Right atrium auricular region (tissue), 2 donors: ENCODE results near the gene PSME2. TPM values are rescaled to one million over a fixed set of nuclear protein-coding genes. Genes with fewer than 3 reads are reported as not detected.

ENCODE experiments used
- DNase-seq: peaks from one replicate; pipeline ENCODE4 v3.0.0-alpha.2; 2019; ENCODE audit warnings: low spot score
- H3K27ac ChIP-seq, 2 donors: fragments of 200-600 bp; sonication (generic); 1 replicate in 1 of 2; 2 replicates in 1 of 2; pipeline ENCODE4 v1.5.1; 2016 to 2019
- H3K27me3 ChIP-seq, 2 donors: fragments of 200-600 bp; sonication (generic); one replicate each; pipeline versions ENCODE4 v1.5.1 to v1.6.0; 2017 to 2019
- H3K36me3 ChIP-seq: fragments of 200-600 bp; sonication (generic); one replicate; pipeline ENCODE4 v1.5.1; 2016
- H3K4me1 ChIP-seq, 2 donors: fragments of 200-600 bp; sonication (generic); one replicate each; pipeline versions ENCODE4 v1.5.1 to v1.6.0; 2017 to 2019
- H3K4me3 ChIP-seq, 2 donors: fragments of 200-600 bp; sonication (generic); 1 replicate in 1 of 2; 2 replicates in 1 of 2; pipeline ENCODE4 v1.5.1; 2017 to 2019; ENCODE audit warnings: mild to moderate bottlenecking in 1 of 2, moderate library complexity in 1 of 2
- H3K9me3 ChIP-seq, 2 donors: fragments of 200-600 bp; sonication (generic); one replicate each; pipeline ENCODE4 v1.5.1; 2019
- total RNA-seq, 2 donors: library from RNA; depleted of rRNA; stranded (reverse); fragments of >200 nt; gene quantifications; one replicate each; pipeline ENCODE4 v1.1.0, GENCODE V29; 2016
- TF ChIP-seq, protein P1 (sequence below), 2 donors: fragments of 200-600 bp; sonication (generic); IDR thresholded peaks; one replicate each; pipeline ENCODE4 v1.5.1; 2019; ENCODE audit warnings: antibody characterized with exemption in 2 of 2

Gene PSME2
- total RNA-seq, 2 donors from 2014 or later: 23.1 to 40.6 TPM

DNA sequence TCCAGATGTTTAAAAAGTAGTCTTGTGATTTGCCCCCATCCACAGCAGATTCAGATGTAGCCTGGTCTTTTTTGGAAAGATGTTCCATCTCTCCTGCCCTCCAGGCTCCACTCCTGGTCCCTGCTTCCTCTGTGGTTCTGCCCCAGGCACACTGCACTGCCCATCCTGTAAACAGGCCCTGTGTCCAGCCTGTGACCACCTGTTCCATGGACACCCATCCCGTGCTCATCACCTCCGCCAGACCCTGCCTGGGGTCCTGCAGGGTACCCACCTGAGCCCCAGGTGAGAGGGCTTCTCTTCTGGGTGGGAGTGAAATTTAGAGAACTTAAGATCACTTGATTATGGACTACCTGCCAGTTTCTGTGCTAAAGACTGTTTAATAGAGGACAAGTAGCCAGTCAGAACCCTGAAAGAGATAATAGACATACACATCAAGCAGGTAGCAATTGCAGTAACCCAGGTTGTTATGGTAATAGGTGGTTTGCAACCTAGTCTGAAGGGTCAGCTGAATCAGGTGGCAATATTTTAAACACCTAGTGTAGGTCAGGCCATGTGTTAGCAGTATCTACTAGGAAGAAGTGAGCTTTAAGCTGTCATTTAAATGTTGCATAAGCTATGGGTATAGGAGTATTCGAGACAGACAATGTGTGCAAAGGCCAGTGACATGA, 3.0 kb upstream of the PSME2 start:
- Histone ChIP-seq H3K9me3 (no peaks in the 10 kb centered on the region), H3K36me3 (peaks cover 48% of the 10 kb centered on the region), H3K4me3 (no peak overlapping the region), H3K27ac (no peak overlapping the region), H3K4me1 (peaks cover 0 to 30% of the 10 kb centered on the region in 2 donors), H3K27me3 (no peaks in the 10 kb centered on the region)
- TF ChIP-seq, protein P1, sequence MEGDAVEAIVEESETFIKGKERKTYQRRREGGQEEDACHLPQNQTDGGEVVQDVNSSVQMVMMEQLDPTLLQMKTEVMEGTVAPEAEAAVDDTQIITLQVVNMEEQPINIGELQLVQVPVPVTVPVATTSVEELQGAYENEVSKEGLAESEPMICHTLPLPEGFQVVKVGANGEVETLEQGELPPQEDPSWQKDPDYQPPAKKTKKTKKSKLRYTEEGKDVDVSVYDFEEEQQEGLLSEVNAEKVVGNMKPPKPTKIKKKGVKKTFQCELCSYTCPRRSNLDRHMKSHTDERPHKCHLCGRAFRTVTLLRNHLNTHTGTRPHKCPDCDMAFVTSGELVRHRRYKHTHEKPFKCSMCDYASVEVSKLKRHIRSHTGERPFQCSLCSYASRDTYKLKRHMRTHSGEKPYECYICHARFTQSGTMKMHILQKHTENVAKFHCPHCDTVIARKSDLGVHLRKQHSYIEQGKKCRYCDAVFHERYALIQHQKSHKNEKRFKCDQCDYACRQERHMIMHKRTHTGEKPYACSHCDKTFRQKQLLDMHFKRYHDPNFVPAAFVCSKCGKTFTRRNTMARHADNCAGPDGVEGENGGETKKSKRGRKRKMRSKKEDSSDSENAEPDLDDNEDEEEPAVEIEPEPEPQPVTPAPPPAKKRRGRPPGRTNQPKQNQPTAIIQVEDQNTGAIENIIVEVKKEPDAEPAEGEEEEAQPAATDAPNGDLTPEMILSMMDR (IDR thresholded peaks at IDR 0.05): no peak
- no peak for DNase-seq

DNA sequence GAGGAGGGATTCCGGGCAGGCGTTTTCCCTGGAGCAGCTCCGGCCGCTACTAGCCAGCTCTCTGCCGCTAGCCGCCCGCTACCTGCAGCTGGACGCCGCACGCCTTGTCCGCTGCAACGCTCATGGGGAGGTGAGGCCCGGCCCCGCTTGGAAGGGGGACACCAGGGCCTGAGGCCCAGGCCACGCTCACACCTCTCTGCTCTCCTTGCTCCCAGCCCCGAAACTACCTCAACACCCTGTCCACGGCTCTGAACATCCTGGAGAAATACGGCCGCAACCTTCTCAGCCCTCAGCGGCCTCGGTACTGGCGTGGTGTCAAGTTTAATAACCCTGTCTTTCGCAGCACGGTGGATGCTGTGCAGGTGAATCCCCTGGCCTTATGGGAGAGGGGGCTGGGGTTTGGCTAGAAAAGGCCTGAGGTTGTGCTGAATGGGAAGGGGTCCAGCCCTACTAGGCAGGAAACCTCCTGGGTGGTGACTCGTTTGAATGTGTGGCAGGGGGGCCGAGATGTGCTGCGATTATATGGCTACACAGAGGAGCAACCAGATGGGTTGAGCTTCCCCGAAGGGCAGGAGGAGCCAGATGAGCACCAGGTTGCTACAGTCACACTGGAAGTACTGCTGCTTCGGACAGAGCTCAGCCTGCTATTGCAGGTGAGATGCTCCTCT, 1.5 kb upstream of the PSME2 start:
- no peak for DNase-seq
- peaks cover 41% of the 10 kb centered on the region for H3K36me3 ChIP-seq
- peak overlapping the region; percentile 91 to 92 for H3K27ac ChIP-seq
- H3K27me3 ChIP-seq: no peaks in the 10 kb centered on the region
- no peaks in the 10 kb centered on the region for H3K9me3 ChIP-seq
- peaks cover 0 to 30% of the 10 kb centered on the region in 2 donors for H3K4me1 ChIP-seq
- TF ChIP-seq, protein P1 (IDR thresholded peaks at IDR 0.05): no peak
- H3K4me3 ChIP-seq: peak overlapping the region; percentile 91 to 95

DNA sequence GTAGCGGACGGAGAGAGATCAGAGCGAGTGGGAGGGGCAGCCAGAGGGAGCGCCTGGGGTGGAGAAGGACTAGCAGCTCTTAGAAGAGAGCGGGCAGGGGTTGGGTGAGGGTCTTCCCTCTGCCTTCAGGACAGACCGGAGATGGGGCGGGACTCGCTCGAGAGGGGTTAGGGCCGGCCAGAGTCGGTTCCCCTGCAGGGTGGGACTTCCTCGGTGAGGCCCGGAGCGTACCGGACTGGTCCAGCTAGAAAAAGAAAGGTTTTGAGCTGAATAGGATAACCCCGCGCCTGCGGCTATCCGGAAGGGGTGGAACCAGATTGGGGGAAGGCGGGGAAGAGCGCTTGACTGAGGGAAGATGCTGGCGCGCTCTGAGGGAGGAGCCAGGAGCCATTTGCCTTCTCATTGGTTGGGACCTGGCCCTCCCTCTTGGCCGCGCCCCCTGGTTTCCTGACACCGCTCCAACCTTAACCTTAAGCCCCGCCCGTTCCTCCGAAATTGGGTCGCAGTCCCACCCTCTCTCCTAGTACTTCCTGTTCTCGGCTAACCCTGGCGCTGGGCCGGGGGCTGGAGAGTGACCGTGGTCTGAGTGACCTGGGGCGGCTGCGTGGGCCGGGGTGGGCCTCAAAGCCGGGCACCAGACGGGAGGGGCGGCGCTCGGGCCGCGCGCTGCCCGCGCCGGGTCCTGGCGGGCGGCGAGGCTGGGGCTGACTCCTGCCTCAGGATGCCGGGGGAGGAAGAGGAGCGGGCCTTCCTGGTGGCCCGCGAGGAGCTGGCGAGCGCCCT, 759 bp upstream of the PSME2 start, which contains the start of gene RNF31:
Gene RNF31 (plus strand): TSS at position 521 of the 783 bp plus-strand sequence. CDS start 201 bp downstream, at position 722.
- H3K4me1 ChIP-seq: peaks cover 0 to 34% of the 10 kb centered on the region in 2 donors

DNA sequence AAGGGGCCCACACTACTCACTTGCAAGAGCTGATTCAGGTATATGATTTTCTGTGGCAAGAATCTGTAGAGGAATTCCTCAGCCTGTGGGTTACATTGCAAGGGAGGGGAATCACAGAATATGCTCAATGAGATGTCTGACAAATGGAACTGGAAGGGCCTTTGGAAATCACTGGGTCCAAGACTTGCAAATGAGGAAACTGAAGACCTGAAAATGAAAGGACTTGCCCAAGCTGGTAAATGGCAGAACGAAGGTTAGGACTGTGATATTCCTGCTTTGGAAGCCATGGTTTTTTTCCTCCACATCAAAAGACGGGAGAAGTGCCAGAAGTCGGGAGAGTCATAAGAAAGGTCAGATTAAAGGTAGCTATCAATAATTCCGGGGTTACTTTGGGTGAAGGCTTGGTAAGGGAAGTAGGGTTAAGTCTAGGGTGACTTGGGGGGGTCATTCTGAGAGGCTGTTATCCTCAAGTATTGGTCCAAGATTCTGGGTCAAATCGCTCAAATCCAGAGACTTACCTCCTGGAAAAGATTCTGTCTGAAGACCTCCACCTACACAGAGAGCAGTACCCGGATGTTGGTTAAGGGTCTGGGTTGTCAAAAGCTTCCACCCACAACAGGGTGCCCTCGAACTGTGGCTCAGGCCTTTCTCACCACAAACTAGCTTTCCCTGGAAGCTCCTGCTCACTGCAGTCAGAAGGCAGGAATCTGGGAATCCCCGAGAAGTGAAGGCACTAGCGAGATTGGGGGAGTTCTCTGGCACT, 539 bp downstream of the PSME2 start:
- Histone ChIP-seq H3K4me3 (peak overlapping the region; percentile 91 to 95), H3K9me3 (no peaks in the 10 kb centered on the region), H3K36me3 (peaks cover 22% of the 10 kb centered on the region), H3K4me1 (peaks cover 0 to 38% of the 10 kb centered on the region in 2 donors), H3K27ac (peak overlapping the region; percentile 91 to 92), H3K27me3 (no peaks in the 10 kb centered on the region)
- DNase-seq: no peak
- TF ChIP-seq, protein P1 (IDR thresholded peaks at IDR 0.05): no peak

More for the DNA sequence above, 759 bp upstream of the PSME2 start, which contains the start of gene RNF31:
- H3K9me3 ChIP-seq: no peaks in the 10 kb centered on the region
- H3K27ac ChIP-seq: peak within 1 kb of the TSS; percentile 91 to 92
- H3K36me3 ChIP-seq: peaks cover 34% of the 10 kb centered on the region
- no peaks in the 10 kb centered on the region for H3K27me3 ChIP-seq
- H3K4me3 ChIP-seq: peak within 1 kb of the TSS; percentile 91 to 95
- TF ChIP-seq, protein P1 (IDR thresholded peaks at IDR 0.05): no peak
- peak; percentile 99 for DNase-seq

DNA sequence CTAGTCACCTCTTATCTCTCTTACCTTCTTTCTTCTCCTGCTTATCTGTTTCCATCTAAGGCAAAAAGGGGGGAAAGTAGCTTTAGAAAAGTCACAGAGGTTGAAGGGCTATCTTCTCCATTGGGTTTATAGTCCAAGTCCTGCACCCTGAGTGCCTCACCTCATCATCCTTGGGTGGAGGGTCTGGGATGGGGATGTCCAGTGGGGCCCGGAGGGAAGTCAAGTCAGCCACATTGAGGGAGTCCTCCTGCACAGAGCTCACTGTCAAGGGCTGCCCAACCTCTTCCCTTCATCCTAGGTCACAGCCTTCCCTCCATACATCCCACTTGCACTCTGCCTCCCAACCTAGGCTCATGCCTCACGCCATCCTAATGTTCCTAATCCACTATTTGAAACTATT, 1.2 kb downstream of the PSME2 start:
- Histone ChIP-seq H3K27me3 (no peaks in the 10 kb centered on the region), H3K27ac (no peak overlapping the region), H3K4me1 (peaks cover 0 to 45% of the 10 kb centered on the region in 2 donors), H3K4me3 (no peak overlapping the region), H3K36me3 (peaks cover 15% of the 10 kb centered on the region), H3K9me3 (no peaks in the 10 kb centered on the region)
- TF ChIP-seq, protein P1 (IDR thresholded peaks at IDR 0.05): no peak
- no peak for DNase-seq
